Keratinocyte (primary cell): ENCODE data around the gene ATF3.

Experiments
- EZH2 ChIP-seq: IDR thresholded peaks from one replicate; pipeline ENCODE4 v1.6.1; 2012; ENCODE audit warnings: inconsistent platforms, mild to moderate bottlenecking, low read length, moderate library complexity
- TF ChIP-seq, protein P1 (sequence below), 3 experiments: IDR thresholded peaks in 1 of 3; conservative IDR thresholded peaks in 1 of 3; optimal IDR thresholded peaks in 1 of 3; 2 replicates in 2 of 3; 3 replicates in 1 of 3; pipeline versions ENCODE3 to v1.5.1; 2011; ENCODE audit warnings: low read length in 3 of 3, mild to moderate bottlenecking in 3 of 3, moderate library complexity in 2 of 3, control low read depth in 1 of 3, inconsistent platforms in 1 of 3; ENCODE audit not compliant: insufficient read depth in 2 of 3; ENCODE audit errors: extremely low read depth in 1 of 3

DNA sequence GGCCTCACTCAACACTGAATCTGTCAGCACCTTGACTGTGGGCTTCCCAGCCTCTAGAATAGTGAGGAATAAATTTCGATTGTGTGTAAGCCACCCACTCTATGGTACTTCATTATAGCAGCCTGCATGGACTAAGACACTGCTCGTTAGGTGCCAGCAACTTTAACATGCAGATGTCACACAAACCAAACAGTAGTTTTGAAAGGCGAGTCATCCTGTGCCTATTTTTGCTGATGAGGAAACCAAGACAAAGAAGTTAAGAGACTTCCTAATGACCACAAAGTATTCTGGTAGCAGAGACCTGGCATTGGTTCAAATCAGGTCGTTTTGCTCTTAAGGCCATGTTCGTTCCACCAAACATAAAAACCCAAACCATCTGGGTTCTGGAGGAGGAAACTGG, 48.2 kb downstream of the ATF3 start:
- TF ChIP-seq, protein P1, sequence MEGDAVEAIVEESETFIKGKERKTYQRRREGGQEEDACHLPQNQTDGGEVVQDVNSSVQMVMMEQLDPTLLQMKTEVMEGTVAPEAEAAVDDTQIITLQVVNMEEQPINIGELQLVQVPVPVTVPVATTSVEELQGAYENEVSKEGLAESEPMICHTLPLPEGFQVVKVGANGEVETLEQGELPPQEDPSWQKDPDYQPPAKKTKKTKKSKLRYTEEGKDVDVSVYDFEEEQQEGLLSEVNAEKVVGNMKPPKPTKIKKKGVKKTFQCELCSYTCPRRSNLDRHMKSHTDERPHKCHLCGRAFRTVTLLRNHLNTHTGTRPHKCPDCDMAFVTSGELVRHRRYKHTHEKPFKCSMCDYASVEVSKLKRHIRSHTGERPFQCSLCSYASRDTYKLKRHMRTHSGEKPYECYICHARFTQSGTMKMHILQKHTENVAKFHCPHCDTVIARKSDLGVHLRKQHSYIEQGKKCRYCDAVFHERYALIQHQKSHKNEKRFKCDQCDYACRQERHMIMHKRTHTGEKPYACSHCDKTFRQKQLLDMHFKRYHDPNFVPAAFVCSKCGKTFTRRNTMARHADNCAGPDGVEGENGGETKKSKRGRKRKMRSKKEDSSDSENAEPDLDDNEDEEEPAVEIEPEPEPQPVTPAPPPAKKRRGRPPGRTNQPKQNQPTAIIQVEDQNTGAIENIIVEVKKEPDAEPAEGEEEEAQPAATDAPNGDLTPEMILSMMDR (optimal IDR thresholded peaks at IDR 0.05 in 1 of 3, IDR thresholded peaks at IDR 0.05 in 1 of 3, conservative IDR thresholded peaks at IDR 0.05 in 1 of 3; ENCODE audit: extremely low read depth in 1 of 3, insufficient read depth in 2 of 3, low read length in 3 of 3): no peak
- no peak for TF ChIP-seq EZH2
